ENCODE data around the gene TPCN2.
"Not testable (repeated sequence)": the region's sequence is repeated elsewhere in the genome, so short reads cannot be mapped to it uniquely, and the experiment has no call there.

The TPCN2 gene

DNA sequence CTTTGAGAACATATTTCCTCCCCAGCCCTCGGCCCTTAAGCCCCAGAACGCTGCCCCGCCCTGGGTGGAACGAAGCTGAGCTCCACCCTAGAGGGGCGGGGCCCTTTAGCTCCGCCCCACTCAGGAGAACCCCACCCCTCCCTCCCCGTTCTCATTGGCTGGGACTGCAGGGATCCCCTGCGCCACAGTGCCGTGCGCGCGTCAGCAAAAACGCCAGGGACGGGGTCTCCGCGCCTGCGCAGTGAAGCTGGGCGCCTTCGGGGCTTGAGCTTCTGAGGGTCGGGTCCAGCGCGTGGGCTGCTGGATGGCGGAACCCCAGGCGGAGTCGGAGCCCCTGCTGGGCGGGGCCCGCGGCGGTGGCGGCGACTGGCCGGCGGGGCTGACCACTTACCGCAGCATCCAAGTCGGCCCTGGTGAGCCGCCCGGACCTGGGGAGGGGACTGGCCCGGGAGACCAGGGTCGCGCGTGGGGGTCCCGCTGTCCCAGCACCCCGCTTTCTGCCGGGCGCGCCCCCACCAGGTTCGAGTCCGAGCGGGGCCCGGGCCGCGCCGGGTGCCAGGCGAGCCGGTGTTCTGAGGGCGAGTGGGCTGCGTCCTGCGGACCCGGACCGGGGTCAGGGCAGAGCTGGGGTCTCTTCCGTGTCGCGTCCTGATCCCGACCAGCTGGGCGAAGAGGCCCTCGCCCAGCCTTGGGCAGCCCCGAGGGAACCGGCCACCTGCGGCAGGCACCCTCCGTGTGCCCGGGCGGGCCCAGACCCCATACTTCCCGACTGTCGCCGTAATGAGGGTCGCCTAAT lies at the start of gene TPCN2:
TSS of gene TPCN2 (plus strand) at position 239 of the 796 bp plus-strand sequence. CDS start at position 305, 66 bp downstream.
- DNase-seq = peak; percentile 86 to 91

DNA sequence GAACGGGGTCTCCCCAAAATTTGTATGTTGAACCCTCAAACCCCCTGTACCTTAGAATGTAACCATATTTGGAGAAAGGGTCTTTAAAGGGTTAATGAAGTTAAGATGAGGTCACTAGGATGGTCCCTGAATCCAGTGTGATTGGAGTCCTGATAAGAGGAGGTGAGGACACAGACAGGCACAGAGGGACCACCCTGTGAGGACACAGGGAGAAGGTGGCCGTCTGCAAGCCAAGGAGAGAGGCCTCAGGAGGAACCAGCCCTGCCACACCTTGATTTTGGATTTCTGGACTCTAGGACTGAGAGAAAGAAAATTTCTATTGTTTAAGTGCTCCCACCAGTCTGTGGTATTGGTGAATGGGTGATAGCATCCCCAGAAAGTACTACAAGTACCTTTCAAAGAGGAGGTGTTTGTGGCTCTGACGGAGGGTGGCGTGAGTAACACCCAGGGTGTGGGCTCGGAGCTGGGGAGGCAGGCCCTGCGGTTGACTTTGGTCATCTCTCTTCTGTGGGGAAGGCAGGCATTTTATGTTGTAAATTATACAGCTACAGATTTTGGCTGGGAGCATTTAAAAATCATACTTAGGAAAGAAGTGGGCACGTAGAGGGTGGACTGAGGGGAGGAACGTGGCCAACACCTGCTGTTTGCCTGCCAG lies 49.5 kb upstream of the TPCN2 start:
- DNase-seq = no peak

DNA sequence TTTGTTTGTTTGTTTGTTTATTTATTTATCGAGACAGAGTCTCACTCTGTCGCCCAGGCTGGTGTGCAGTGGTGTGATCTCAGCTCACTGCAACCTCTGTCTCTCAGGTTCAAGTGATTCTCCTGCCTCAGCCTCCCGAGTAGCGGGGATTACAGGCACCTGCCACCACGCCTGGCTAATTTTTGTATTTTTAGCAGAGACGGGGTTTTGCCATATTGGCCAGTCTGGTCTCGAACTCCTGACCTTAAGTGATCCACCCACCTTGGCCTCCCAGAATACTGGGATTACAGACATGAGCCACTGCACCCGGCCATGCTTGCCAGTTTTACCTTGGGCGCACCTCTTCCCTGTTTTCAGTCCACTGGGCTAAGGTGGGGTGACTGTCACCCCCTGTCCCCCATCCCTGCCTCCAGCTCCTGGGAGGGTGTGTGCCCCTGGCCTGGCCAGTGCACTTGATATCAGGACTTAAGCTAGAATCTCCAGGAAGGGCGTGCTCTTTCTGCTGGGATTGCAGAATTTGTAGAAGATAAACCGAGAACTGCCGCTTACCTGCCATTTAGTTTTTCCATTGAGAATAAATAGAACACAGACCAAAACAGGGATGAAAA lies 48.9 kb upstream of the TPCN2 start:
- not testable (repeated sequence) for DNase-seq

DNA sequence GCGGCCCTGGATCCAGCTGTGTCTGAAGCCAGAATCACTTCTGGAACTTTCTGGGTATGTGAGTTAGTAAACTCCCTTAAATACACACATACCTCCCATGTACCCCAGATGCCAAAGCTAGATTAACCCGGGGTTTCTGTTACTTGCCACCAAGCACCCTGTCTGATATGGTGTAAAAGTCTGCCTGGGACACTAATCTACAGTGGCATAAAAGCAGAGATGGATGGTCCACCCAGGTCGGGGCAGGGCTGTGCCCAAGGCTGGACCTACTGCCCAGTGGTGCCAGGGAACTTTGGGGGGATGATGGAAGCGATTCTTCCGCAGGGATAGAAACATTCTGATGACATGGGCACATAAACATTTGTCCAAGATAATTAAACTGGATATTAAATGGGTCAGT lies 48.3 kb upstream of the TPCN2 start:
- no peak for DNase-seq

DNA sequence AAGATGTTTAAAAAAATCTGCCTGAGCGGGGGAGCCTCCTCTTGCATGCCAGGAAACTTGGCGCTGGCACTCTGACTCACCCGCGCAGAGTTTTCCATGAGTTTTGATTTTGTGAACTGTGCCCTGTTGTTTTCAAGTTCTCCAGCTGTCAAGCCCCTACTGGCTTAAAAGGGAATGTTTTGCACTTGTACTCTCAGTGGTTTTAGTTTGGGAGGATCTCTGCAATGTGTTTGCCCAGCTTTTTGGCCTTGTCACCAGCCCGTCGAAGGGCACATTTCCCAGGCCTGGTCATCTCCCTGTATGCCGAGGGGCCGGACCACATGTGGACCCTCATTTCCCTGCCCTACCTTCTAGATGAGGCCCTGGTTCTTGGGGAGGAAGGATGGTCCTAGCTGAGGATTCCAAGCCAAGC lies 47.9 kb upstream of the TPCN2 start:
- peak; percentile 22 to 33 for DNase-seq

DNA sequence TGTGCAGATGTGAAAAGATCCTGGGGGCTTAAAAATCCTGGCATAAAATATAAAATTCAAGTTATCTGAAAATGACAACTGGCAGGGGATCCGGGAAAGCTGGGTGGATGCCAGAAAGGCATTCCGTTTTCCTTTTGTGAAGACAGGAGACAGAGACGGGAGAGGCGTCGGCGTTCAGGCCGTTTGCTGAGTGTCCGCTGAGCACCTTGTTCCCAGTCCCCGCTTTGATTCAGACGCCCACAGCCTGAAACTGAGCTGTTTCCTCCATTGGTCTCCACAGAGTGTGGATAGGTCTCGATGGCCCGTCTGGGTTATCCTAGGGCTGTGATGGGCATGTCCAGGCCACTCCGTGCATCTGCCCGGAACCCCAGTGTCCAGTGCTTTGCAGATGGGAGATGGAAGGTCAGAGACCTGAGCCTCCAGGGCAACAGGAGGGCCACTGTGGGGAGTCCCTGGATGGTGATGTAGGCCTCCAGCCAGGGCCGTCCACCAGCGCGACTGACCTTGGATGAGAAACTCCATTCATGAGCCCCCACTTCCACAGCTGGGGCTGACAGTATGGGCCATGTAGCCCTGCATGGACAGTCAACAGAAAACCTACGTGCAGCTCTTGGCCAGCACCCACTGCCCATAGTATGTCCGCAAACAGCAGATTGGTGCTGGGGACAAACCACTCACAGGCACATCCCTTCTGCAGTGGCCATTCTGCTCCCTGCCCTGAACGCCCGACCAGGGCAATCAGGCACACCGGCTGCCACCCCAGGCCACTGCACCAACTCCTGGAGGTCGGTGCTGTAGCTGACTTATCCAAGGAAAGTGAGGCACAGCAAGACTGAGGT lies 47.3 kb upstream of the TPCN2 start:
- no peak for DNase-seq

DNA sequence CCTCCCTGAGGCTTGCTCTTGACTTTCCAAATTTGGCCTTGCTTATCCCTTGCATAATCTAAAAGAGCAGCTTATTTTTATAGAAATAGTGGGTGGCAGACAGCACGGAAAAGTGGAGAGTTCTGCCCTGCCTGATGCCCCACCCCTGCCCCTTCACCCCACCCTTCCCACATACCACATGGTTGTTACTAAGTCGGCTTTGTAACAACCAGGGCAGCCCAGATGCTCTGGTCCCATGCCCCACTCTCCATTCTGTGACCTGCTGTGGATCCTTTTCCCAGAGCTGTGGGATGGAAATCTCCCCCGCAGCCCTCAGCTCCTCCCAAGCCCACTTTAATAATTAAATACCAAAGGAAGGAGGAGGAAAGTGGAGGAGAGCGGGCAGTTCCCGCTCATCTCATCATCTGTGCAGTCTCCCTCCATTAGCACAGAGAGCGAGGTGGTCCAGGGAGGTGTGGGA lies 46.6 kb upstream of the TPCN2 start:
- no peak for DNase-seq

DNA sequence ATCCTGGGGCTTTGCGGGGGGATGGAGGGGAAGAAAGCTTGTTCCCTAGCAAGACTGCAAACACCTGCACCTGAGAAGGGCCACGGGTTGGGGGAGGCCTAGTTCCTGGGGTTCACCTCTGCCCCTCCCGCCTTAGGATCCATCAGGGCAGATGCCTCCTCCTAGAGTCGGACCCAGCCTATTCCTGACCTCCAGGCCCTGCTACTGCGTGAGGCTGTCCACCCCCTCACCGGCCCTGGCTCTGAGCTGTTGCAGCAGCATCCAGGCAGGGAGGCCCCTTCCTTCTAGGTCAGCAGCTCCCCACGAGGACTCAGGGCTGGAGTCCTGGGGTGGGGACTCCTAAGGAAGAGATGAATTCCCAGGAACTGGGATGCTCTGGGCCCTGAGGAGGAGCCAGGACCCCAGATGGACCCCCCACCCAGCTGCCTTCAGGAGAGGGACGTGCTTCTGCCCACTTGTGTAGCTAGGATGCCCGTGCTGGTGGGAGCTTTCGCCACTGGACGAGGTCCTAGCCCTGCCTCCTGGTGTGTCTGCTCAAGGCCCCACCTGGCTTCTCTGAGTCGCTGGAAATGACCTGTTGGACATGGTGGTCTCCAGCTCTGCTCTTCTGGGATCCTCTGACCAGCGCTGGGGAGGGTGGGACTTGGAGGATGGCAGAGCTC lies 46.0 kb upstream of the TPCN2 start:
- no peak for DNase-seq

DNA sequence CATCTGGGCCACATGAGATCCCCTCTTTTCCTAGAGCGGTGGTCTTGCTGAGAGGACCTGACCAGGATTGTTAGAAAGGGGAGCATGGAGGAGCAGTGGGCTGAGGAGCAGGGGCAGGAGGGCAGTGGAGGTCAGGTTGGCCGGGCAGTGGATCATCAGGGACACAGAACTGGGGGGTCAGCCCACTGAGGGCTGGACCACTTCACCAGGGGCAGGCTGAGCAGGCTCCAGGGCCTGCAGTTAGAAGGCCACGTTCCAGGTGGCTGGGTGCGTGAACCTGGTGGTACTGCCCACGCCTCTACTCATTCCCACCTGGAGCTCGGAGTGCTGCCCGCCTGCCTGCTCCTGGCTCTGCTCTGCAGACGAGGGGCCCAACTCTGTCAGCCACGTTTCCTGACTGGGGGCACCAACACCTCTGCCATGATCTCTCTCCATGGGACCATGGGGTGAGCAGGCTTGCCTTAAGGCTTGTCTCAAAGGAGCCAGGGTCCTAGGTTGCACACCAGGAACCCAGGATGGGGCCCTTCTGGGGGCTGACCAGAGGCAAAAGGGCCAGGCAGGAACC lies 45.3 kb upstream of the TPCN2 start:
- no peak for DNase-seq

DNA sequence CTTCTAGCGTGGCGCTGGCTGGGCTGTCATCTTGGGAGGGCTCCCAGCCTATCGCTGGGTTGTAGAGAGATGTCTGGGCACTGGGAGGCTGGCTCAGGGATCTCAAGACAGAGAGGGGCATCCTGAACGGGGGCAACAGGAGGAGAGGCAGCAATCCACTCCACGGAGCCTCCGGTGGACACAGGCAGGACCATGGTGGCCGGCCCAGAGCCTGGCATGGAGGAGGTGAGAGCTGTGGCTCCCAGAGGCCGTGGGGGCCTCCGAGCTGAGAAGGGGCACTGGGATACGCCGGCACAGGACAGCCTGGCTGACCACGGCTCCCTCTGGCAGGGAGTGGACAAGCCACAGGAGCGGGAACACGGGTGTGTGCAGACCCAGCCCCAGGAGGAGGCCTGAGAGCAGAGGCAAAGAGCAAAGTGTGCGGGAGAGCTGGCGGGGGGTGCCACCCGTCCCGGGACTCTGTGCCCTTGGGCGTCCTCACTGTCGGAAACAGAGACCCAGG lies 44.8 kb upstream of the TPCN2 start:
- DNase-seq = no peak

DNA sequence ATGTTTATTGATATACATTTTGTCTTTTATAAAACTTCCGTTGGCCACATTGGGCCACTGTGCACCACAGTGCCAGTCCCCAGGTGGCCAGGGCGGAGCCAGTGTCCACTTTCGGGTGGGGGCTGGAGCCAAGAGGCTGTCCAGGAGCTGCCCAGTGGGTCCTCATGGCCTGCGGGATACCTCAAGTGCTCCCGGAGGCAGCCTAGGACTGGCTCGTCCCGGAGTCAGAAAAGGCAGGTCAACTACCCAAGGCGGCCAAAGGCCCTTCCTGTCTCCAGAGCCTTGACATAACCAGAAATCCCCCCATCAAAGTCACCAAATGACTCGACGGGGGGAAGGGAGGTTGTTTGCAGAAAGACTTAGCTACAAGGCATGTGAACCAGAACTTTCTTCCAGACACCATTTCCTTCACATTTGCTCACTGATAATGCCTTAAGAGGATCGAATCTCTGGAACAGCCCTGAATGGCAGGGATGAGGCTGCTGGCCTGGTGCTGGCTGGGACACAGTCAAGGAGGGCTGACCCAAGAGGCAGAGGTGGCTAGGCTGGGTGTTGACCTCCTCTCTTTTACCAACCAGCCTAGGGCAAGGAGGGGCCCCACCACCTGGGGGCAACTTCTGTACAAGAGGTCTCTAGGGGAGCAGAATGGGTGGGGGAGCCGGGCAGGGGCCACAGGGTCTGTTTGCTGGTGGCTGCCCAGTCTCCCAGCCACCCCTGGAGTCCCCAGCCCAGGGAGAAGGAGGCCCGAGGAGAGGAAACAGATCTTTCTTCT lies 44.1 kb upstream of the TPCN2 start:
- DNase-seq = no peak

DNA sequence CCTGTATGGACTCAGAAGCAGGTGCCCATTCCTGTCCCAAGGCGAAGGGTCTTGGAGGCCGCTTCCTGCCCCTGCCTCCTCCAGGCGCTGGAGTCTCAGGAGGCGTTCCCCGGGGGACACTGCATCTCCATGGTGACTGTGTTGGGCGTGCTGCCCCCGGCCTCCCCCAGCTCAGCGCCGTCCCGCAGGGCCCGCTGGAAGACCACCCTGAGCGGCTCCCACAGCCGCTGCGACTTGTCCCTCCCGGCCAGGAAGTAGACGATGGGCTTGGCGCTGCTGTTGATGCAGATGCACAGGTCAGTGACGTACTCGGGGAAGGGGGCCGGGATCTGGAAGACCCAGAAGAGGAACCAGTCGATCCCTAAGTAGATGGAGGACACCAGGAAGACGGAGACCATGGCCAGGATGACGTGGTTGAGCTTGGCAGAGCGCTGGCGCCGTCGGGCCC lies 43.5 kb upstream of the TPCN2 start:
- DNase-seq = no peak

DNA sequence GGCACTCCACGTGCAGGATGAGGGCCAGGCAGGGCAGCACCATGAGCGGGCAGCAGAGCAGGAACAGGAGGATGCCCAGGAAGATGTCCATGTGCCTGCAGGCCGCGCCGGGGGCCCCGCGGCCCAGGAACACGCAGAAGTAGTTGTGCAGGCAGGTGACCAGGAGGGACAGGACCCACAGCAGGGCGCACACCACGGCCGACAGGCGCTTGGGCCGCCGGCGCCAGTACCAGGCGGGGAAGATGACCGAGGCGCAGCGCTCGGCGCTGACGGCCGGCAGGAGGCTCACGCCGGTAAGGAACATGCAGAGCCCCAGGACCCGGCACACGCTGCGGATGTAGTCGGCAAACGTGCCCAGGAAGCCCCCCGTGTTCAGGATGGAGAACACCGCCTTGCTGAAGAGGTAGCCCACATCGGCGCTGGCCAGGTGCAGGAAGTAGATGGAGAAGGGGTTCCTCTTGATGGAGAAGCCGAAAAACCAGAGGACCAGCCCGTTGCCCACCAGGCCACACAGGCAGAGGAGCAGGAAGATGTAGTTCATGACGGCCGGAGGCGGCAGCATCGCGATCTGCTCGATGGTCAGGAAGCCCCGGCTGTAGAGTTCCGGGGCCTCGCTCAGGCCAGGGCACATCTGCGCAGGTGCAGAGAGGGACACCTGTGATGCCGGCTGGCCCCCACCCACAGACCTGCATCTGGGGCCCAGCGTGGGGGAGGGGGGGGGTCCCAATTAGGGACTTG lies 42.9 kb upstream of the TPCN2 start:
- no peak for DNase-seq

DNA sequence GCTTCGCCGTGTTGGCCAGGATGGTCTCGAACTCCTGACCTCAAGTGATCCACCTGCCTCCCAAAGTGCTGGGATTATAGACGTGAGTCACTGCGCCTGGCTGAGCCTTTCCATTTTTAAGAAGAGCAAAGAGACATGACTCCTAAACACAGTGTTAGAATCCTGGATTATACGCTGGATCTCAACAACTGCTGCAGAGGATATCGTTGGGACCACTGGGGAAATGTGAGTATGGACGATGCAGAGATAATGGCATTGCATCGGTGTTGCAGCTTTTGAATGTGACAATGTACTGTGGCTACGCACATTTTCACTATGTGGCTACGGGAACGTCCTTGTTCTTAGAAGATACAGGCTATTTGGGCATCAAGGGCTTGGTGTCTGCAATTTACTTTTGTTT lies 41.9 kb upstream of the TPCN2 start:
- DNase-seq = no peak

DNA sequence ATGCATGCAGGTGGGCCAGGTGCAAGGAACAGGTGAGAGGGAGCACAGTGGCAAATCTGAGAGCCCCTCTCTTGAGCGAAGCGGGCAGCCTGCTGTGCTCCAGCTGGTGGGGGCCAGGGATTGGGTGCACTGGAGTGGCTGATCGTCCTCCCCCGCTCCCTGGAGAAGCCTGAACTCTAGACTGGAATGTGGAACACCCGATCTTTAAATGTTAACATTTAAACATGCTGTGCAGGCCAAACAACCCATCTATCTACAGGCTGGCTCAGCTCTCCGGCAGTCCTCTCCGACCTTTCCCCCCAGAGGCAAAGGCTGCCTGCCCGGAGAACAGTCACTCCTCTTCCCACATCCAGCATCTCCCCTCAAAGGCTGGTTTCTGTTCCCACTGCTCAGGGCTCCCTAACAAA lies 40.8 kb upstream of the TPCN2 start:
- DNase-seq = no peak

DNA sequence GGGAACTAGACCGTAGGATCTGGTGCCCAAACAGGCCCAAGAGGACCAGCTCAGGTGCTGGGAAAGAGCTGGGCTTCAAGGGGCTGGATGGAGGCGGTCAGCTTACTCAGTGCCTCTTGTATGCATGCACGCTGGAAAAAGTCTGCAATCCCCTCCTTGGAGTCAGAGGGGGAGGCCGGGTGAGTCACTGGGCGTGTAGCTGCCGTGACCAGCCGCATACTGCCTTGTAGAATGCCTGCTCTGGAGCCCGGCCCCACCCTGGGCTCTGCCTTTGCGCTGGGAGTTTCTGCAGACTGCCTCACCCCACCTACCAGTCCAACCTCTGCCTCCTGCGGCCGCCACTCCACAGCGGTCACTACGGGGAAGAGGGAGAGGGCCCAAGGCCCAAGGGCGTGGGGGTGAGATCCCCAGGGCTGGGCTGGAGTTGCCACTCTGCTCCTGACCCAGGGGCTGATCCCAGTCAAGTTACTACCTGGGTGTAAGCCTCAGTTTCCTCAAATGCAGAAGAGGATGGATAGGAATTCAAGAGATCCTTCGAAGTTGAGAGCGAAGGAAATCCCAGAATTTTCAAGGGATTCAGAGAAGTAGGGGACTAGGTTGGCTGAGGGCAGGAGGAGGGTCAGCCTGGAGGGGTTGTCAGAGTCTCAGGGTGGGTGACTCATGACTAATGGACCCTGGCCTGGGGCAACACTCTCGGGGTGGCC lies 39.8 kb upstream of the TPCN2 start:
- no peak for DNase-seq

DNA sequence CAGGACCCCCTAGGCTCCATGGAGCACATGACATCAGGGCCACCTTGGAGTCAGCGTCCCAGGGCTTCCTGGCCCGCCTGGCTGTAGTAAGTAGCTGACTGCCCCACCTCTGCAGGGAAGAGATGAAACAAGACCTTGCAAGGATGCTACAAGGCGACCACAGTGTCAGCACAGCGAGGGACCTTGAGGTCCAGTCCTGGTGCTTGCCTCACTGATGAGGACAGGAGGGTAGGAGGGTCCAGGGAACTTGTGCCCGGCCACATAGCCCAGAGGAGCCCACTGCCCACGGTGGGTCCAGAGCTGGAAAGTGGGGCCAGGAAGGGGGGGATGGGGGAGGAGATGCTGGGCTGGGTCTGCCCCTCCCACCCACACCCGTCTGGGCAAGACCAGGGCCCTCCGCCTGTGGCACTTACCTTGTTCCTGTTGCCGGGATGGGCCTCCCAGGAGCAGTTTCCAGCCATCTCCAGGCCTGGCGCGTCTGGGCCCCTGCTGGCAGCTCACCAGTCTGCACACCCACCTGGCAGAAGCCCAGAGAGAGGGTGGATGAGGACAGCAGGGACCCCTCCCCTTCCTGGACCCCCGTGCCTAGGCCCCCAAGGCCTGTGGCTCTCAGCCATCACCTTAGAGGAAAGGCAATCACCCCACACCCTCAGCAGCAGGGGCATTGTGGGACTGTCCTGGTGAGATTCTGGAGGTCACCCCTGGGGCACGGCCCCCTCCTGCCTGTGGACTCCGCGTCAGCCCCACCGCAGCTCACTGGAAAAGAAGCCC lies 39.1 kb upstream of the TPCN2 start:
- no peak for DNase-seq

DNA sequence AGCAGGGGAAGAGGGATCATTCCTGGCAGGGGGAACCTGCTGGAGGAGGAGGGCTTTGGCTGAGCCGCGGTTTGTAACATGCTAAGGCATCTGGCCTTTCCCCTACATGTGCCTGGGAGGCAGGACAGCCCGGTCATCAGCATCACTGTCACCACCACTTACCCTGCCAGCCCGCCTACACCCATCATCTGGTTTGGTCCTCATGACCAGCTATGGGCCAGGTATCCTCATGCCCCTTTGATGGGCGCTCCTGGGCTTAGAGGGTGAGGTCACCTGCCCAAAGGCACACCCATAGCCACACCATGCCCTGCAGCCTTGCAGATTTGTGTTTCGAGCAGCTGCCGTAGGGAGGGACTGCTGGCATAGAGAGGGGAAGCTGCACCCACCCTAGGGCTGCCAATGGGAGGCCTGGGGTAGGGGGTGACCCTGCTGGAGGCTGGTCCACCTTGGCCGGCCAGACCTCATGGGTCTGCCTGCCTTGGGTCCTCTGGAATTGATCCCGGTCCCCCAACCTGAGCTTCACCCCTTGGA lies 38.3 kb upstream of the TPCN2 start:
- no peak for DNase-seq
